CD4-positive, alpha-beta memory T cell (primary cell): ENCODE data around the gene VPS52. TPM values are rescaled to one million over a fixed set of nuclear protein-coding genes. Genes with fewer than 3 reads are reported as not detected.

ENCODE experiments used
- CTCF ChIA-PET: fragments of 350-600 bp; sonication (Branson Sonifier 250); formaldehyde crosslinking; loops from one replicate; lab custom pipeline; 2021; ENCODE audit warnings: inconsistent platforms; ENCODE audit not compliant: partially characterized antibody; lab: Charles Lee
- POLR2A ChIA-PET: fragments of 350-600 bp; sonication (Branson Sonifier 250); formaldehyde crosslinking; loops from one replicate; lab custom pipeline; 2021; ENCODE audit not compliant: partially characterized antibody; lab: Charles Lee
- DNase-seq, 5 donors: peaks; one replicate each; pipeline versions ENCODE4 v3.0.0 to v3.0.0-alpha.2; 2020 to 2022; ENCODE audit warnings: mixed read lengths in 1 of 5
- H3K27ac ChIP-seq: one replicate; pipeline ENCODE4 v1.7.0; 2013; ENCODE audit warnings: low read depth, low read length
- H3K27me3 ChIP-seq: 2 replicates; pipeline ENCODE4 v1.7.0; 2013; ENCODE audit warnings: mild to moderate bottlenecking, low read length, moderate library complexity; ENCODE audit not compliant: insufficient read depth
- H3K36me3 ChIP-seq: 2 replicates; pipeline ENCODE4 v1.7.0; 2013; ENCODE audit warnings: mild to moderate bottlenecking, low read length, moderate library complexity; ENCODE audit not compliant: insufficient read depth
- H3K4me1 ChIP-seq: 2 replicates; pipeline ENCODE4 v1.7.0; 2013; ENCODE audit warnings: mild to moderate bottlenecking, low read length, moderate library complexity; ENCODE audit not compliant: insufficient read depth
- H3K4me3 ChIP-seq, 2 donors: one replicate each; pipeline ENCODE4 v1.7.0; 2013; ENCODE audit warnings: low read length in 2 of 2, mild to moderate bottlenecking in 1 of 2
- H3K9me3 ChIP-seq, 2 donors: one replicate each; pipeline ENCODE4 v1.7.0; 2013; ENCODE audit warnings: low read length in 2 of 2, control low read depth in 1 of 2; ENCODE audit not compliant: control insufficient read depth in 1 of 2
- H3K27ac Mint-ChIP-seq, 7 donors: one replicate each; pipeline ENCODE4 v1.8.0; 2020 to 2021; ENCODE audit warnings: mixed read lengths in 7 of 7, mild to moderate bottlenecking in 6 of 7, inconsistent platforms in 3 of 7, moderate library complexity in 3 of 7
- H3K27me3 Mint-ChIP-seq, 2 donors: one replicate each; pipeline ENCODE4 v1.8.0; 2020 to 2021; ENCODE audit warnings: mixed read lengths in 2 of 2
- H3K36me3 Mint-ChIP-seq, 2 donors: one replicate each; pipeline ENCODE4 v1.8.0; 2020 to 2021; ENCODE audit warnings: mixed read lengths in 2 of 2, inconsistent platforms in 1 of 2, mild to moderate bottlenecking in 1 of 2
- H3K4me1 Mint-ChIP-seq, 4 donors: one replicate each; pipeline ENCODE4 v1.8.0; 2020 to 2021; ENCODE audit warnings: mixed read lengths in 4 of 4, mild to moderate bottlenecking in 1 of 4
- H3K4me3 Mint-ChIP-seq, 8 donors: one replicate each; pipeline ENCODE4 v1.8.0; 2020 to 2021; ENCODE audit warnings: mixed read lengths in 8 of 8, mild to moderate bottlenecking in 7 of 8, moderate library complexity in 6 of 8, inconsistent platforms in 3 of 8
- H3K9me3 Mint-ChIP-seq, 8 donors: one replicate each; pipeline ENCODE4 v1.8.0; 2020 to 2021; ENCODE audit warnings: mixed read lengths in 8 of 8, mild to moderate bottlenecking in 5 of 8, inconsistent platforms in 3 of 8, moderate library complexity in 1 of 8
- intact Hi-C: fragments of 100-400 bp; cut with micrococcal nuclease; formaldehyde crosslinking; loops from one replicate; pipeline ENCODE4 v1.15.1; 2023
- polyA plus RNA-seq, 2 donors: library from polyadenylated mRNA; unstranded; fragments of 300-500 nt; fragmentation: Illumina TruSeq; gene quantifications; one replicate each; pipeline ENCODE4 v1.2.3, GENCODE V29; 2021
- total RNA-seq, 2 experiments: library from RNA; stranded (reverse); gene quantifications; one replicate each; pipeline ENCODE4 v1.2.3, GENCODE V29; 2021

The VPS52 gene
- total and polyA plus RNA-seq, 4 experiments from 2014 or later, result 13.4 to 95.7 (median 54.0) TPM

DNA sequence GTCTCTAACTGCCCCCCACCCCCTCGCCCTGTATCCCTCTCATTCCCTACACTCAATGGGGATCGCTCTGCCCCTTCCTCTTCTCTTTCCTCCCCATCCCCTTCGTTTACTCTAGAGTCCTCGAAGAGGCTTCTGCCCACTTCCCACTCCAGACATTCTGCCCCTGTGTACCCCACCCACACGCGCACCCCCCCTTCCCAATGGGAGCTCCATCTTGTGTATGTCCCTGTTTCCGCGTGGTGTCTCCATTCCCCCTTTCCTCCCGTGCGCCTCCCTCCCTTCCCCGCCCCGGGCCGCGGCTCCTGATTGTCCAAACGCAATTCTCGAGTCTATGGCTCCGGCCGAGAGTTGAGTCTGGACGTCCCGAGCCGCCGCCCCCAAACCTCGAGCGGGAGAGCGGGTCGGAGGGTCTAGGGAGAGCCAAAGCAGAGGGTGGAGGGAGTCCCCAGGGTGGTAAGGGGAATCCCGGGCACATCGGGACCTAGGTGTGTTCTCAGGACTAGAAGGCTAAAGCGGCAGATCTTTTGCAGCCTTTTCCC is 64.1 kb downstream of the VPS52 start:
- CTCF ChIA-PET, result interaction anchor here (1.7 to 2.3 kb wide), 4 partner anchors 8 to 40 kb away, joined by 4 to 20 read pairs (median 8); no protein-coding TSS in a partner anchor
- peak overlapping the region; percentile 75 to 78 for H3K4me3 ChIP-seq
- peak overlapping the region; percentile 88 to 95 (median 91) for H3K27ac Mint-ChIP-seq
- peaks cover 0 to under 1% (median 0%) of the 10 kb centered on the region in 8 donors for H3K9me3 Mint-ChIP-seq
- peaks cover 12% of the 10 kb centered on the region for H3K36me3 ChIP-seq
- intact Hi-C loops, result loop anchor here (1.0 to 10.0 kb wide), 7 partner anchors 7 to 1543 kb away; partner anchors contain the start of genes C6orf47, CSNK2B, EHMT2 and GPANK1
- no peak for DNase-seq
- H3K27me3 ChIP-seq, result no peaks in the 10 kb centered on the region
- peaks cover 27 to 61% (median 41%) of the 10 kb centered on the region in 4 donors for H3K4me1 Mint-ChIP-seq
- H3K27me3 Mint-ChIP-seq, result peaks cover under 1 to 5% of the 10 kb centered on the region in 2 donors
- H3K9me3 ChIP-seq, result no peaks in the 10 kb centered on the region
- peak overlapping the region; percentile 85 for H3K27ac ChIP-seq
- POLR2A ChIA-PET, result interaction anchor here (0.6 to 3.0 kb wide), 15 partner anchors 9 to 363 kb away, joined by 3 to 51 read pairs (median 7); partner anchors contain the start of genes RPS18, RXRB, SLC39A7 and TAPBP
- peaks cover 35 to 56% of the 10 kb centered on the region in 2 donors for H3K36me3 Mint-ChIP-seq
- H3K4me3 Mint-ChIP-seq, result peak overlapping the region; percentile 81 to 94 (median 88)
- peaks cover 38% of the 10 kb centered on the region for H3K4me1 ChIP-seq

GRCh38 chr6:33206864-33207551 is 64.7 kb downstream of the VPS52 start:
- Histone ChIP-seq H3K27ac (no peak overlapping the region), H3K4me3 (no peak overlapping the region), H3K27me3 (no peaks in the 10 kb centered on the region), H3K4me1 (peaks cover 42% of the 10 kb centered on the region), H3K9me3 (no peaks in the 10 kb centered on the region), H3K36me3 (peaks cover 18% of the 10 kb centered on the region)
- ChIA-PET POLR2A (interaction anchor here (0.6 to 3.0 kb wide), 3 partner anchors 42 to 93 kb away, joined by 3 to 51 read pairs (median 21); partner anchors contain the start of genes RPS18 and VPS52), CTCF (interaction anchor here (2.3 kb wide), 1 partner anchor 9 kb away, joined by 10 read pairs; no protein-coding TSS in a partner anchor)
- peak overlapping the region in 6 of 8 donors; percentile 66 to 96 (median 90) for H3K4me3 Mint-ChIP-seq
- intact Hi-C loops, result loop anchor here (5.0 to 10.0 kb wide), 5 partner anchors 312 to 1542 kb away; partner anchors contain the start of genes C6orf47, CSNK2B, EHMT2 and GPANK1
- H3K27ac Mint-ChIP-seq, result peak overlapping the region in 2 of 7 donors; percentile 48 to 89
- no peaks in the 10 kb centered on the region for H3K9me3 Mint-ChIP-seq
- peaks cover 35 to 57% of the 10 kb centered on the region in 2 donors for H3K36me3 Mint-ChIP-seq
- no peak for DNase-seq
- peaks cover 26 to 61% (median 44%) of the 10 kb centered on the region in 4 donors for H3K4me1 Mint-ChIP-seq
- H3K27me3 Mint-ChIP-seq, result peaks cover 0 to 1% of the 10 kb centered on the region in 2 donors

- H3K27me3 ChIP-seq, result no peaks in the 10 kb centered on the region
- H3K4me3 ChIP-seq, result no peak overlapping the region
- H3K36me3 ChIP-seq, result peaks cover 23% of the 10 kb centered on the region
- Mint-ChIP-seq H3K4me3 (peak overlapping the region; percentile 66 to 100 (median 92)), H3K27ac (peak overlapping the region; percentile 53 to 97 (median 95)), H3K4me1 (peaks cover 32 to 67% (median 51%) of the 10 kb centered on the region in 4 donors), H3K36me3 (peaks cover 33 to 61% of the 10 kb centered on the region in 2 donors), H3K27me3 (no peaks in the 10 kb centered on the region), H3K9me3 (peaks cover 0 to 2% (median 0%) of the 10 kb centered on the region in 8 donors)
- intact Hi-C loops, result loop anchor here (5.0 to 10.0 kb wide), 5 partner anchors 311 to 1541 kb away; partner anchors contain the start of genes C6orf47, CSNK2B, EHMT2 and GPANK1
- POLR2A ChIA-PET, result interaction anchor here (1.2 to 3.0 kb wide), 3 partner anchors 23 to 43 kb away, joined by 3 to 51 read pairs (median 18); no protein-coding TSS in a partner anchor
- H3K9me3 ChIP-seq, result no peaks in the 10 kb centered on the region
- CTCF ChIA-PET, result interaction anchor here (0.7 to 2.0 kb wide), 2 partner anchors 42 to 190 kb away, joined by 3 to 11 read pairs; no protein-coding TSS in a partner anchor
- peaks cover 50% of the 10 kb centered on the region for H3K4me1 ChIP-seq
- DNase-seq, result no peak
- H3K27ac ChIP-seq, result no peak overlapping the region
Measured at GRCh38 chr6:33206027-33206863, 65.4 kb downstream of the VPS52 start.

DNA sequence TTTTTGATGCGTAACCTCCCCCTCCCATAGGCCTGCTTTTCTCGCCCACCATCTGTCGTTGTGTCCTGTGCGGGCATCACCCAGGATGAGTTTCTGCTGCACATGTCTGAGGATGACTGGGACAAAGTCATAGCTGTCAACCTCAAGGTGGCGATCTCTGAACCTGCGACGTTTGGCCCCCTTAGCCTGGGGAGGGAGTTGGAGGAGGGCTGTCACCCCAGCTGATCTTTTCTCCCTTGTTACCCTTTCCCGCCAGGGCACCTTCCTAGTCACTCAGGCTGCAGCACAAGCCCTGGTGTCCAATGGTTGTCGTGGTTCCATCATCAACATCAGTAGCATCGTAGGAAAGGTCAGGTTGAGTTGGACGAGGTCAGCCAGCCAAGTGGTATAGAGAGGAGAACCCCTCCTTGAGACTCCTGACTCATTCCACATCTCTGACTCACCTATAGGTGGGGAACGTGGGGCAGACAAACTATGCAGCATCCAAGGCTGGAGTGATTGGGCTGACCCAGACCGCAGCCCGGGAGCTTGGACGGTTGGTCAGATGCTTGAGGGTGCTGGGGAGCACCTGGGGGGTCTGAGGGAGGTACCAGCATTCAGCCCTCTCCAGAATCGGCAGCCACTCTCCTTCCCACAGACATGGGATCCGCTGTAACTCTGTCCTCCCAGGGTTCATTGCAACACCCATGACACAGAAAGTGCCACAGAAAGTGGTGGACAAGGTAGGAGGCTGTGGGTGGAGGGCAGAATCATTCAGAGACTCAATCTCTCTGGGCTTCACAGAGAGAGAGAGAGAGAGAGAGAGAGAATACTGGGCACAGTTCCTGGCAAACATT is 66.3 kb downstream of the VPS52 start:
- Histone ChIP-seq H3K4me1 (peaks cover 54% of the 10 kb centered on the region), H3K27ac (peak overlapping the region; percentile 73), H3K36me3 (peaks cover 22% of the 10 kb centered on the region), H3K27me3 (no peaks in the 10 kb centered on the region), H3K9me3 (no peaks in the 10 kb centered on the region), H3K4me3 (peak overlapping the region; percentile 57 to 88)
- Mint-ChIP-seq H3K4me3 (peak overlapping the region; percentile 87 to 100 (median 94)), H3K4me1 (peaks cover 37 to 71% (median 57%) of the 10 kb centered on the region in 4 donors), H3K27me3 (no peaks in the 10 kb centered on the region), H3K27ac (peak overlapping the region; percentile 92 to 97 (median 95)), H3K9me3 (peaks cover 0 to 2% (median 0%) of the 10 kb centered on the region in 8 donors), H3K36me3 (peaks cover 33 to 61% of the 10 kb centered on the region in 2 donors)
- ChIA-PET POLR2A (interaction anchor here (0.8 to 2.4 kb wide), 10 partner anchors 7 to 1233 kb away, joined by 3 to 18 read pairs (median 4); partner anchors contain the start of genes B3GALT4, COL11A2, DXO and RGL2), CTCF (interaction anchor here (0.7 to 2.0 kb wide), 3 partner anchors 10 to 189 kb away, joined by 3 to 11 read pairs (median 6); no protein-coding TSS in a partner anchor)
- DNase-seq, result no peak
- intact Hi-C loops, result loop anchor here (2.0 to 10.0 kb wide), 6 partner anchors 107 to 1541 kb away; partner anchors contain the start of genes C6orf47, CSNK2B, EHMT2 and GPANK1

- peak within 1 kb of the TSS; percentile 57 to 88 for H3K4me3 ChIP-seq
- no peaks in the 10 kb centered on the region for H3K9me3 ChIP-seq
- peak within 1 kb of the TSS; percentile 73 for H3K27ac ChIP-seq
- ChIA-PET POLR2A (interaction anchor here (0.5 to 2.4 kb wide), 12 partner anchors 8 to 1233 kb away, joined by 3 to 18 read pairs (median 3); partner anchors contain the start of genes B3GALT4, COL11A2, DXO and HLA-DPA1), CTCF (interaction anchor here (1.5 to 2.0 kb wide), 2 partner anchors 9 to 44 kb away, joined by 6 to 11 read pairs; no protein-coding TSS in a partner anchor)
- DNase-seq, result peak; percentile 79 to 90 (median 80)
- Mint-ChIP-seq H3K36me3 (peaks cover 25 to 59% of the 10 kb centered on the region in 2 donors), H3K4me1 (peaks cover 38 to 76% (median 56%) of the 10 kb centered on the region in 4 donors), H3K27me3 (no peaks in the 10 kb centered on the region), H3K4me3 (peak within 1 kb of the TSS; percentile 87 to 100 (median 94)), H3K27ac (peak within 1 kb of the TSS; percentile 92 to 97 (median 95)), H3K9me3 (peaks cover 0 to 2% (median 0%) of the 10 kb centered on the region in 8 donors)
- intact Hi-C loops, result loop anchor here (1.0 to 10.0 kb wide), 8 partner anchors 45 to 1540 kb away; partner anchors contain the start of genes C6orf47, CSNK2B, CUTA and EHMT2
- H3K4me1 ChIP-seq, result peaks cover 56% of the 10 kb centered on the region
- no peaks in the 10 kb centered on the region for H3K27me3 ChIP-seq
- peaks cover 14% of the 10 kb centered on the region for H3K36me3 ChIP-seq
Measured at GRCh38 chr6:33204415-33205190, 67.1 kb downstream of the VPS52 start, which contains the start of gene HSD17B8. TSS of gene HSD17B8 (plus strand) at chr6:33204655. CDS start at chr6:33204669, 14 bp downstream.
